Erythroblast (primary cell): ENCODE results near the gene POLE.

Experiments used
- GATA1 ChIP-seq: IDR thresholded peaks from 2 replicates; pipeline ENCODE4 v1.6.1; 2011; ENCODE audit warnings: low read depth, mild to moderate bottlenecking, control low read depth, low read length, moderate library complexity
- POLR2A ChIP-seq: IDR thresholded peaks from 2 replicates; pipeline ENCODE4 v1.6.1; 2011; ENCODE audit warnings: mild to moderate bottlenecking, low read length

DNA sequence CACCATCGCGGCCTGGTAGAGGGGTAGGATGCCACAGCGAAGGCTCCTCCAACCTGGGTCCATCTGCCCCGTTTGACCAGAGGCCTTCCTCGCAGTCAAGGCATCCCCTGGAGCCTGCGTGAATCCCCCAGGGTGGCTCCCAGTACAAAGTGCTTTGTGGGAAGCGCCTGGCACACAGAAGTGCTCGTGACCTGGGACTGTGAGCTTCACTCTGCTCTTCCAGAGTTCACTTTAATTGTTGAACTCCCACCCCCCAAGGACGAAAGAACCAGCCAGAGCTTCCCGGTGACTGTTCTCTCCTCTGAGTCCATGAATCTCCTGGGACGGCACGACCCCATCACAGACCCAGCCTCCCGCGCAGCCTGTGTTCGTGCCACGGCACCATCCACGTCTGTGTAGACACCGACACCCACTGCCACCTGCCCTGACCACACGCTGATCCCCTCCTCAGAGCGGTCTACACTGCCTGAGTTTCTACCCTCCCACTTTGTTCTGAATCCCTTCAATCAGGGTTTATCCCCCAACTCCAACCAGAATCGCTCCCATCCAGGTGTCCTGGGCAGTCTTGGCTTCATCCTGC lies 52.6 kb downstream of the POLE start:
- no peak for TF ChIP-seq POLR2A
- TF ChIP-seq GATA1 = no peak
